COLO668 (cell line): Measurements from ENCODE around the gene C2CD2.

ENCODE experiments used
- DNase-seq: peaks from one replicate; lab custom pipeline; 2025; ENCODE audit not compliant: unreplicated experiment; lab: John Stamatoyannopoulos, UW

C2CD2 gene

GRCh38 chr21:41914965-41915364 lies 38.9 kb downstream of the C2CD2 start:
- no peak for DNase-seq

- DNase-seq = no peak
Measured at GRCh38 chr21:41914358-41914757, 39.5 kb downstream of the C2CD2 start.

DNA sequence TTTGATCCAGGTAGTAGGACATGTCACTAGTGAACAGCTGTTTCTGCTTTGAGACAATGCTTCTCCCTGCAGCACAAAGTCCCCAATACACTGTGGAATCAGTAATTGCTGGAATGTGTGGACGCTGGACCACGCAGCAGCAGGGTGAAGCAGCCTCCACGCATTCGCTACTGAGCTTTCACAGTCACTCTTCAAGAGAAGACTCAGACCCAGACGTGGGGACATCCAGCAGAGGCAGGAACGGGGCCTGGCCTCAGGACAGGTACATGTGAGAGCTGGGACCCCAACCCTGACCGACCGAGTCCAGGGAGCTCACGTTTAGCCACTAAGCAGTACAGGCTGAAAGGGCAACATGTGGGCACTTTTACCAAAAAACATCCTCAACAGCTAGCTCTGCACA lies 40.6 kb downstream of the C2CD2 start:
- DNase-seq = no peak

DNA sequence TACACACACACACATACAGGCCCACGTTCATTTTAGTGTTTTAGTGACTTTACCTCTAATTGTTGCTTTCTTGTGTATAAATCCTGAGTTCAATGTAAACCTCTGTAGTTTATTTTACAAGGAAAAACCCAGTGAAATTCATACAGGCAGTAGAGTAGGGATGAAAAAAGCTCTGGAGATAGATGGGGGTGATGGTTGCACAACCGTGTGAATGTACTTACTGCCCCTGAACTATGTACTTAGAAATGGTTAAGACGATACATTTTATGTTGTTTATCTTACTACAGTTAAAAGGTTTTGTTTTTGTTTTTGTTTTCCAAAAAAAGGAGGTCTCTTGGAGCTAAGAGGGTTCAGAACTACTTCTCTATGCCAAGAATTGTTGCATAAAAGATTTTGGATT lies 45.0 kb downstream of the C2CD2 start:
- DNase-seq = no peak

DNA sequence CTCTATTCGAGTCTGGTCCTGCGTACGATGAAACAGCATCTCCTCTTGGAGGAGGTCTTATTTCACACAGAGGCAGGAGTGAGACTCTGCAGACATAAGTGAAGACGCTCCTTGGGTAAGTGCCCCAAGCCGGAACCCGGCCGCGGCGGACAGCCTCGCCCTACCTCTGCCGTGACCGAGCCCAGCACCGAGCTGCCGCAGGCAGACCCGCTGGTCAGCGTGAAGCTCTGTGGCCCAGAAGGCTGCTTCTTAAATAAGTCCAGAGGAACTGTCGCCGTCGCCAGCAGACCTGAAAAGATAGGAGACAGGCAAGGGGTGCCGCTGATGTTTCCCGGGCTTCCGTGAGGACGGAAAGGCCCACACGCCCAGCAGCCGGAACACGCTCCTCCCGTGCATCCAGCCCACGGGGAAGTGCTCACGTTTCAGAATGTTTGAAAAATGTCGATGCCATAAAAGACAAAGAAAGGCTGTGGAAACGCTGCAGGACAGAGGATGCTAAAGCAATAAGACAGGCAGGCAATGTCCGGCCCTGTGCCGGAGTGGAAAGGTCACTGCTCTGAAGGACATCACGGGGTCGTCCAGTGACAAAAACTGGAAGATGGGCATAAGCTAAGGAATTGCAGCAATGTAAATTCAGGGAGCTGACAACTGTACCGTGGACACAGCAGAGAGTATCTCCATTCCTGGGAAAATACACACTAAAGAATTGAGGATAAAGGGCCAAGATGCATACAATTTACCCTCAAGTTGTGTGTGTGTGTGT lies 46.1 kb downstream of the C2CD2 start:
- DNase-seq = no peak

DNA sequence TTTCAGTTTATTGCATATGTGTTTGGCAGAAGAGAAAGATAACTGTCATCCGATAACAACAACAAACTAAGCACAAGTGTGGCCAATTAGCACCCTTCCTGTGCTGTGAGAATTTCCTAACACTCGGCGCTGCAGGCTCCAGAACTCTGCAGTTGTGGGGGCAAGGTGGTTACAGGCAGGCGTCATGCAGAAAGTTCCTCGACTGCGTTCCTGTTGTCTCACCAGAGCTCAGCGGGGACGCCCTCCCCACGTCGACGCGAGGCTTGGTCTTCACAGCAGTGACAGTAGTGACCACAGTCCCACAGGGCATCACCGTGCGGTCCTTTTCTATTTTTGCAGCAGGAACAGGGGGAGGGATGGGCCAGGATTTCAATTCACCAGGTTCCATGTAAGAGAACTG lies 47.0 kb downstream of the C2CD2 start:
- no peak for DNase-seq

DNA sequence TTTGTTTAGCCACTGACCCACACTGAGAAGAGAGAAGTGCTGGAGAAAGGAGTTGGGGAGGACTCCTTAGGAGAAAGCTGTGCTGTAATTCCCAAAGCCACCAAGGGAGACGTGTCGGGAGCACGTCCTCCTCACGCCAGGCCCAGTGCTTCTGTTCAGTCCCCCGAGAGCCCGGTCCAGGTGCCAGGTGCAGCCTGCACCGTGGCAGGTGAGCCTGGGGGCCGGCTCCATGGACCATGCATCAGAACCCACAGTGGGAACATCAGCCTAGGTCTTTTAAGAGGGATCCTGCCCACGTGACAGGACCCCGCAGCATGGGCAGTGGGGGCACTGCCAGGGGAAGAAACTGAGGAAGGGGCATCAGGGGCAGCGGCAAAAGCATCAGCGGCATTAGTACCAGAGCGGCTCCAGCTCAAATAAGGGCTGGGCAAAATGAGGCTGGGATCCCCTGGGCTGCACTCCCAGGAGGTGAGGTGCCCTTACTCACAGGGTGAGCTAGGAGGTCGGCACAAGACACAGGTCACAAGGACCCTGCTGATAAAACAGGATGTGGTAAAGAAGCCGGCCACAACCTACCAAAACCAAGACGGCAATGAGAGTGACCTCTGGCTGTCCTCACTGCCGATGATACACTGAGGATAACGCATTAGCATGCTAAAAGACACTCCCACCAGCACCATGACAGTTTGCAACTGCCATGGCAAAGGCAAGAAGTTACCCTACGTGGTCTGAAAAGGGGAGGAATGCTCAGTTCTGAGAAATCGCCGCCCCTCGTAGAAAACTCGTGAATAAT lies 50.1 kb downstream of the C2CD2 start:
- no peak for DNase-seq

DNA sequence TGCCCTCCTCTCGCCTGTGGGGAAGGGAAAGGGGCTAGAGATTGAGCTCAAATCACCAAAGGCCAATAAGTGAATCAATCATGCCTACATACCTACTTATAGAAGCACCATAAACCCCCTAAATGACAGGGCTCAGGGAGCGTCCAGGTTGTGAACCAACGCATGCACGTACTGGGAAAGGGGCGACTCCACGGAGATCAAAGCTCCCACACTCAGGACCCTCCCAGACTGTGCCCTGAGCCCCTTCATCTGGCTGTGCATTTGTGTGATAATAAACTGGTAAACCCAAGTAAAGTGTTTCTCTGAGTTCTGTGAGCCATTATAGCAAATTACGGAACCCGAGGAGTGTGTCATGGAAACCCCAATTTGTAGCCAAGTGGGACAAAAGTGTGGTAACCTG lies 50.9 kb downstream of the C2CD2 start:
- DNase-seq = no peak

DNA sequence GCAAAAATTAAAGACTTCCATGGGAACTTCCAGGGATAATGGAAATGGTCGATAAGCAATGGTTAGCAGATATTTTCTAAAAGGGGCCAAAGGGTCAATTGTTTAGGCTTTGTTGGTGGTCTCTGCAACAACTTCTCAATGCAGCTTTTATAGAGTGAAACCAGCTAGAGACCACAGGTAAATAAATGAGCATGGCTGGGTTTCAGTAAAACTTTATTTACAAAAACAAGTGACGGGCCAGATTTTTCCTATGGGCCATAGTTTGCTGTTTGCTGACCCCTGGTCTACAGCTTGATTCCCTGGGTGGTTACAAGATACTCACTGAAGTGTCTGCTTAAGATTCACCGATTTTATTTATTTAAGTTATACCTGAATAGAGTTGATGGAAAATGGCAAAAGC lies 52.0 kb downstream of the C2CD2 start:
- no peak for DNase-seq

- no peak for DNase-seq
Measured at GRCh38 chr21:41901099-41901498, 52.7 kb downstream of the C2CD2 start.

- no peak for DNase-seq
Measured at GRCh38 chr21:41900401-41900800, 53.4 kb downstream of the C2CD2 start.

DNA sequence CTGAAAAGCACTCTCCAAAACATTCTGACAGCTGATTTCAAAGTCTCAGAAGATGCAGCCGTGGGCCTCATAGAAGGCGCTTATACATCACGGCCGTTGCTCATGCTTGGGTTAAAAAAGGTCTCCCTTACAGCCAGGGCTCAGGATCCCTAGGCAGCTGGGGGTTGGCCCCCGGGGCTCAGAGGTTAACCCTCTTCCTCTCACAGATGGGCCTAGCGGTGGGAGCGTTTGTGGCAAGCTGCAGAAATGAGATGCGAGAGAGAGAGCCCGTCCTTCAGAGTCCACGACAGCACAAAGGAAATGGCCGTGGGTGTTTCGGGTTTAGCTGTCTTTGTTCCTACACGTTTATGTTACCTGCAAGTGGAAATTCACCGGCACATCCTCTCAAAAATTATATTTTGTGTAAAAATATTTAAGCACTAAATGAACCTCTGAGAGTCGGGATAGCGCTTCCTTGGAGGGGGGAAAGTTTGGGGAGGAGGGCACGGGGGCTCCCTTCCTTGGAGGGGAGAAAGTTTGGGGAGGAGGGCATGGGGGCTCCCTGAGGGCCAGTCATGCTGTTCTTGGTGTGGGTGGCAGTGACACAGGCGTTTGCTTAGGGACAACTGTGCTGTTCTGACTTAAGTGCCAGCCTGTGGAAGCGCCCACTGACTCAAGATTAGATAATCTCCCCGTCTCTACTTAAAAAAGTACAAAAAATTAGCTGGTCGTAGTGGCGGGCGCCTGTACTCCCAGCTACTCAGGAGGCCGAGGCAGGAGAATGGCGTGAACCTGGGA lies 54.2 kb downstream of the C2CD2 start:
- no peak for DNase-seq

GRCh38 chr21:41898998-41899397 lies 54.8 kb downstream of the C2CD2 start:
- DNase-seq = no peak

DNA sequence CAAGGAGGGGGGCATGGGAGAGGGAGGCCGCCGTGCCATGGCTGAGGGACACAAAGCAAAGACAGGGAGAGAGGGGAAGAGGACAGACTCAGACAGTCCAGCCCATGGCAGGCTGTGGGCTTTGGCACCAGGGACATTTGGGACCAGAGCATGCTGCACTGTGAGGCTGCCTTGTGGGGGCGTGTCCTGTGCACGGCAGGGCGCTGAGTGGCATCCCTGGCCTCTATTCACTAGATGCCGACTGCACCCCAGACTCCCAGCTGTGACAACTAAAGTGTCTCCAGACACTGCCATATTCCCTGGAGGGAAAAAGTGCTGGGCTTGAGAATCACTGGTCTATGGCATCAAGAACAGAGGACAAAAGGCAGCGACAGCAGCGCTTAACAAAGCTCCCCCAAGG lies 56.1 kb downstream of the C2CD2 start:
- DNase-seq = no peak

GRCh38 chr21:41897047-41897669 lies 56.7 kb downstream of the C2CD2 start:
- no peak for DNase-seq

- DNase-seq = no peak
Measured at GRCh38 chr21:41895643-41896493, 58.0 kb downstream of the C2CD2 start.

GRCh38 chr21:41894922-41895557 lies 58.8 kb downstream of the C2CD2 start:
- no peak for DNase-seq

GRCh38 chr21:41894511-41894910 lies 59.3 kb downstream of the C2CD2 start:
- no peak for DNase-seq

GRCh38 chr21:41892726-41893125 lies 61.1 kb downstream of the C2CD2 start:
- no peak for DNase-seq

DNA sequence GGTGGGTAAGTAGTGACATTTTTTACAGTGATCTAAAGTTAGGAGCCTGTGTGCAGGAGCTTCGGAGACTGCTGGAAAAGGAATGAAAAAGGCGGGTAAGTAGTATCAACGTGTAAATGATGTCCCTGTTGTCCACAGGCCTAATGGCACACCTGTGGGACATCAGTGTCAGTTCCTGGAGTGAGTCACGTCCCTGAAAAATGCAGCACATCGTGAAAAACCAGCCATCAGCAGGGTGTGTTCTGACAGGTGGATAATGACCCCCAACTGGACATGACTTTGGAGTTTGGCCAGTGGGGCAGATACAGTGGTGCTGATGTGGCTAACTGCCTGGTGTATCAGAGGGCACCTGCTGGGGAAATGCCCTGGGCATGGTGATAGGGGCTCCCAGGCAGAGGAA lies 62.7 kb downstream of the C2CD2 start:
- DNase-seq = no peak
